ENCODE measurements around the gene BEST4. TPM values are rescaled to one million over a fixed set of nuclear protein-coding genes. Genes with fewer than 3 reads are reported as not detected.
A peak's percentile ranks its signal among the peaks of the same experiment; 100 is the strongest.
"Not testable (repeated sequence)": the region's sequence is repeated elsewhere in the genome, so short reads cannot be mapped to it uniquely, and the experiment has no call there.

Gene BEST4
- total RNA-seq, 5 donors from 2014 or later (not counting 1 experiment from before 2014, with no cell fraction given), result 0.75 to 2.4 (median 1.6) TPM

- not testable (repeated sequence) for H3K36me3 Mint-ChIP-seq; H3K36me3 ChIP-seq (ENCODE audit: control insufficient read depth in 2 of 2, extremely low read depth in 1 of 2, insufficient read depth in 1 of 2, low read length in 1 of 2); H3K9me3 ChIP-seq; DNase-seq; ATAC-seq (replicated peaks in 1 of 4); H3K27ac ChIP-seq (ENCODE audit: low read length); H3K27ac Mint-ChIP-seq; H3K27me3 Mint-ChIP-seq; H3K9me3 Mint-ChIP-seq; H3K4me3 ChIP-seq (ENCODE audit: control insufficient read depth in 1 of 2, extremely low read depth in 1 of 2, low read length in 1 of 2); H3K27me3 ChIP-seq (replicated peaks in 1 of 2; ENCODE audit: control insufficient read depth in 2 of 2, extremely low read depth in 1 of 2, insufficient read depth in 2 of 2, low read length in 1 of 2)
- peaks cover 23 to 62% of the 10 kb centered on the region in 2 experiments for H3K4me1 ChIP-seq (ENCODE audit: control insufficient read depth in 1 of 2, extremely low read depth in 1 of 2, insufficient read depth in 2 of 2, low read length in 2 of 2)
- Mint-ChIP-seq H3K4me3 (peak overlapping the region in 2 of 3 donors; percentile 31 to 85), H3K4me1 (peaks cover 53 to 68% (median 63%) of the 10 kb centered on the region in 3 donors)
- 97% methylated on average over 5 of the region's 9 CpGs for WGBS (ENCODE audit: insufficient coverage)
- ChIA-PET POLR2A (interaction anchor here (0.6 to 0.7 kb wide), 2 partner anchors 16 to 114 kb away, joined by 3 to 8 read pairs; no protein-coding TSS in a partner anchor), CTCF (interaction anchor here in 1 of 2 donors (1.5 kb wide), 1 partner anchor 16 kb away, joined by 3 read pairs; the partner anchor contains the start of gene PLK3)
Observed at GRCh38 chr1:44815926-44816325, 28.0 kb upstream of the BEST4 start.

DNA sequence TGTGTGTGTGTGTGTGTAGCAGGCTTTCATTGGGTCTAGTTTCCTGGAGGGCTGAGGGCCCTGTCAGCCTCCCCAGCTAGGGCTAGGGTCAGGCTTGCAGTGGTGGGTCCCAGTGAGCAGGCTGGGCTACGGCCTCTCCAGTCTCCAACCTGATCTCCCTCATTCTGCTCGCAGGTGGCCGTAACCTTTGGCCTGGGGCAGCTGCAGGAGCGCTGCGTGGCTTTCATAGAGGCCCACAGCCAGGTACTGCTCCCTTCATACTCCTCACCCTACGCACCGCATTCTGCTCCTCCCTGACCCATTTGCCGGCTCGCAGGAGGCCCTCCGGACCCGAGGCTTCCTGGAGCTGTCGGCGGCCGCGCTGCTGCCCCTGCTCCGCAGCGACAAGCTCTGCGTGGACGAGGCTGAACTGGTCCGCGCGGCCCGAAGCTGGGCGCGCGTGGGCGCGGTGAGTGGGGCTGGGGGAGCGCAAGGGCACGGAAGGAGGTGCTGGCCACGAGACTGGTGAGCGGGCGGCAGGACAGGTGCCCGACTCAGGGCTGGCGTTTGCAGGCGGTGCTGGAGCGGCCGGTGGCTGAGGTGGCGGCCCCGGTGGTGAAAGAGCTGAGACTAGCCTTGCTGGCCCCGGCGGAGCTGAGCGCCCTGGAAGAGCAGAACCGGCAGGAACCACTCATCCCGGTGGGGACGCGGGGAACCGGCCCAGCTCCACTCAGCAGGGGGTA lies 25.0 kb upstream of the BEST4 start:
- ChIA-PET POLR2A (interaction anchor here (0.5 to 2.0 kb wide), 4 partner anchors 8 to 55 kb away, joined by 3 to 14 read pairs (median 4); partner anchors contain the start of gene PLK3 (in 2 of the 2)), CTCF (interaction anchor here (0.5 to 1.3 kb wide), 2 partner anchors 13 to 16 kb away, joined by 5 to 6 read pairs; partner anchors contain the start of gene PLK3 (in 1 of the 2))
- WGBS (ENCODE audit: insufficient coverage), result 85% methylated on average over 48 of the region's 48 CpGs
- peaks cover 3% of the 10 kb centered on the region for H3K36me3 Mint-ChIP-seq
- Histone ChIP-seq H3K9me3 (no peaks in the 10 kb centered on the region), H3K27ac (ENCODE audit: low read length) (peak overlapping the region; percentile 82), H3K36me3 (ENCODE audit: control insufficient read depth in 2 of 2, extremely low read depth in 1 of 2, insufficient read depth in 1 of 2, low read length in 1 of 2) (no peaks in the 10 kb centered on the region), H3K27me3 (replicated peaks in 1 of 2; ENCODE audit: control insufficient read depth in 2 of 2, extremely low read depth in 1 of 2, insufficient read depth in 2 of 2, low read length in 1 of 2) (no peaks in the 10 kb centered on the region), H3K4me3 (ENCODE audit: control insufficient read depth in 1 of 2, extremely low read depth in 1 of 2, low read length in 1 of 2) (peak overlapping the region; percentile 51 to 66), H3K4me1 (ENCODE audit: control insufficient read depth in 1 of 2, extremely low read depth in 1 of 2, insufficient read depth in 2 of 2, low read length in 2 of 2) (peaks cover 44 to 70% of the 10 kb centered on the region in 2 experiments)
- H3K4me1 Mint-ChIP-seq, result peaks cover 61 to 72% (median 66%) of the 10 kb centered on the region in 3 donors
- peak overlapping the region; percentile 52 to 99 for H3K27ac Mint-ChIP-seq
- ATAC-seq (replicated peaks in 1 of 4) (no peak), DNase-seq (peak in 1 of 35 experiments; percentile 22)
- peak overlapping the region in 2 of 3 donors; percentile 17 to 85 for H3K4me3 Mint-ChIP-seq
- no peaks in the 10 kb centered on the region for H3K27me3 Mint-ChIP-seq
- no peaks in the 10 kb centered on the region for H3K9me3 Mint-ChIP-seq

DNA sequence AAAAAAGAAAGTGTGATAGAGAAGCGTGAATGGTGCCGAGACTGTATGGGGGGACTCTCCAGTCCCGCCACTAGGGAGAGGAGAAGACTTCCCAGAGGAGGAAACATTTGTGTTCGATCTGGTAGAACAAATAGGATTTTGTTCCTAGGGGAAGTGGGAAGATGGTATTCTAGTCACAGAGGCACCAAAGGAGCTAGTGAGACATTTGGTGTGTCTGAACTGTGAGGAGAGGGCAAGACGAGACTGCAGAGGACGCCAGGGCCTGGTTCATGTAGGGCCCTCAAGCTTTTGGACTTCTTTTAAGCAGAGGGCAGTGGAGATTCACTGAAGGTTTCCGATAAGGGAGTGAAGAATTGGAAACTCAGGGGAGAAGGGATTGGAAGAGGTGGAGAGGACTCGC lies 23.3 kb upstream of the BEST4 start:
- ChIA-PET CTCF (no interaction called here), POLR2A (interaction anchor here in 1 of 2 donors (1.0 to 1.4 kb wide), 2 partner anchors 9 to 11 kb away, joined by 3 to 7 read pairs; partner anchors contain the start of gene PLK3)
- no peak for DNase-seq
- Histone ChIP-seq H3K4me1 (ENCODE audit: control insufficient read depth in 1 of 2, extremely low read depth in 1 of 2, insufficient read depth in 2 of 2, low read length in 2 of 2) (peaks cover 58 to 88% of the 10 kb centered on the region in 2 experiments), H3K27me3 (replicated peaks in 1 of 2; ENCODE audit: control insufficient read depth in 2 of 2, extremely low read depth in 1 of 2, insufficient read depth in 2 of 2, low read length in 1 of 2) (no peaks in the 10 kb centered on the region), H3K9me3 (no peaks in the 10 kb centered on the region), H3K36me3 (ENCODE audit: control insufficient read depth in 2 of 2, extremely low read depth in 1 of 2, insufficient read depth in 1 of 2, low read length in 1 of 2) (peaks cover under 1 to 10% of the 10 kb centered on the region in 2 donors), H3K4me3 (ENCODE audit: control insufficient read depth in 1 of 2, extremely low read depth in 1 of 2, low read length in 1 of 2) (no peak overlapping the region), H3K27ac (ENCODE audit: low read length) (peak overlapping the region; percentile 98)
- 80% methylated on average over 5 of the region's 8 CpGs for WGBS (ENCODE audit: insufficient coverage)
- H3K27me3 Mint-ChIP-seq, result no peaks in the 10 kb centered on the region
- peak overlapping the region; percentile 29 to 85 (median 46) for H3K4me3 Mint-ChIP-seq
- H3K4me1 Mint-ChIP-seq, result peaks cover 71 to 82% (median 76%) of the 10 kb centered on the region in 3 donors
- no peaks in the 10 kb centered on the region for H3K9me3 Mint-ChIP-seq
- peak overlapping the region; percentile 99 for H3K27ac Mint-ChIP-seq
- peaks cover 9% of the 10 kb centered on the region for H3K36me3 Mint-ChIP-seq
- no peak for ATAC-seq (replicated peaks in 1 of 4)

DNA sequence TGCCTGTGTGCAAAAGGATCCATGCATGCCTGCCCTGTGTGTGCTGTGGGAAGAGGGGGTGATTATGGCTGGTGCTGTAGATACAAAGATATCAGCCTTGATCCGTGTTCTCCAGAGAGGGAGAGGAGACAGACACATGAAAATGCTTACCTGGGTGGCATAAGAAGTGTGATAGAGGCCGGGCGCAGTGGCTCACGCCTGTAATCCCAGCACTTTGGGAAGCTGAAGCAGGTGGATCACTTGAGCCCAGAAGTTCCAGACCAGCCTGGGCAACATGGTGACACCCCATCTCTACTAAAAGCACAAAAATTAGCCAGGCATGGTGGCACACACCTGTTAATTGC lies 22.8 kb upstream of the BEST4 start:
- Mint-ChIP-seq H3K27ac (peak overlapping the region; percentile 99), H3K4me1 (peaks cover 71 to 84% (median 76%) of the 10 kb centered on the region in 3 donors), H3K4me3 (peak overlapping the region in 1 of 3 donors; percentile 85)
- H3K36me3 Mint-ChIP-seq; H3K27me3 Mint-ChIP-seq; ATAC-seq (replicated peaks in 1 of 4); H3K27me3 ChIP-seq (replicated peaks in 1 of 2; ENCODE audit: control insufficient read depth in 2 of 2, extremely low read depth in 1 of 2, insufficient read depth in 2 of 2, low read length in 1 of 2); H3K4me3 ChIP-seq (ENCODE audit: control insufficient read depth in 1 of 2, extremely low read depth in 1 of 2, low read length in 1 of 2); H3K9me3 Mint-ChIP-seq; H3K9me3 ChIP-seq: not testable (repeated sequence)
- 86% methylated on average over 4 of the region's 4 CpGs for WGBS (ENCODE audit: insufficient coverage)
- Histone ChIP-seq H3K4me1 (ENCODE audit: control insufficient read depth in 1 of 2, extremely low read depth in 1 of 2, insufficient read depth in 2 of 2, low read length in 2 of 2) (peaks cover 58 to 89% of the 10 kb centered on the region in 2 experiments), H3K27ac (ENCODE audit: low read length) (peak overlapping the region; percentile 98), H3K36me3 (ENCODE audit: control insufficient read depth in 2 of 2, extremely low read depth in 1 of 2, insufficient read depth in 1 of 2, low read length in 1 of 2) (peaks cover 4 to 12% of the 10 kb centered on the region in 2 donors)
- CTCF ChIA-PET, result interaction anchor here in 1 of 2 donors (2.8 kb wide), 1 partner anchor 8 kb away, joined by 22 read pairs; no protein-coding TSS in a partner anchor
- DNase-seq, result peak in 1 of 35 experiments; percentile 28
- POLR2A ChIA-PET, result interaction anchor here in 1 of 2 donors (1.0 to 2.8 kb wide), 3 partner anchors 9 to 11 kb away, joined by 3 to 48 read pairs (median 7); partner anchors contain the start of gene PLK3

- Mint-ChIP-seq H3K4me3 (peak overlapping the region in 1 of 3 donors; percentile 85), H3K27me3 (no peaks in the 10 kb centered on the region), H3K36me3 (peaks cover 13% of the 10 kb centered on the region), H3K27ac (peak overlapping the region; percentile 99), H3K9me3 (no peaks in the 10 kb centered on the region), H3K4me1 (peaks cover 72 to 86% (median 78%) of the 10 kb centered on the region in 3 donors)
- ATAC-seq (replicated peaks in 1 of 4), result no peak
- peak overlapping the region; percentile 98 for H3K27ac ChIP-seq (ENCODE audit: low read length)
- peaks cover 5 to 17% of the 10 kb centered on the region in 2 donors for H3K36me3 ChIP-seq (ENCODE audit: control insufficient read depth in 2 of 2, extremely low read depth in 1 of 2, insufficient read depth in 1 of 2, low read length in 1 of 2)
- peaks cover 59 to 93% of the 10 kb centered on the region in 2 experiments for H3K4me1 ChIP-seq (ENCODE audit: control insufficient read depth in 1 of 2, extremely low read depth in 1 of 2, insufficient read depth in 2 of 2, low read length in 2 of 2)
- ChIA-PET POLR2A (interaction anchor here (0.6 to 3.9 kb wide), 11 partner anchors 8 to 682 kb away, joined by 3 to 51 read pairs (median 7); partner anchors contain the start of genes PLK3 (in 2 of the 2) and RNU5D-1 (in 1 of the 2)), CTCF (interaction anchor here in 1 of 2 donors (0.9 to 2.8 kb wide), 5 partner anchors 7 to 81 kb away, joined by 3 to 22 read pairs (median 6); partner anchors contain the start of gene PLK3)
- DNase-seq, result peak in 6 of 35 experiments; percentile 22 to 49 (median 30)
- H3K27me3 ChIP-seq (replicated peaks in 1 of 2; ENCODE audit: control insufficient read depth in 2 of 2, extremely low read depth in 1 of 2, insufficient read depth in 2 of 2, low read length in 1 of 2), result no peaks in the 10 kb centered on the region
- peak overlapping the region in 1 of 2 donors; percentile 25 for H3K4me3 ChIP-seq (ENCODE audit: control insufficient read depth in 1 of 2, extremely low read depth in 1 of 2, low read length in 1 of 2)
- no peaks in the 10 kb centered on the region for H3K9me3 ChIP-seq
- WGBS (ENCODE audit: insufficient coverage), result 29% methylated on average over 7 of the region's 12 CpGs
Observed at GRCh38 chr1:44810101-44810761, 22.3 kb upstream of the BEST4 start.

Data from T-cell (primary cell).